Sigmoid colon (tissue), 7 donors: ENCODE measurements around the gene KIAA0513. TPM values are rescaled to one million over a fixed set of nuclear protein-coding genes. Genes with fewer than 3 reads are reported as not detected.

Source experiments
- DNase-seq: peaks from one replicate; pipeline ENCODE4 v3.0.0-alpha.2; 2019
- H3K27ac ChIP-seq, 4 donors: fragments of 200-600 bp; sonication (generic); one replicate each; pipeline ENCODE4 v1.5.1; 2016 to 2019; ENCODE audit warnings: mild to moderate bottlenecking in 1 of 4
- H3K27me3 ChIP-seq, 3 donors: fragments of 200-600 bp; sonication (generic); one replicate each; pipeline ENCODE4 v1.5.1; 2019; ENCODE audit warnings: mild to moderate bottlenecking in 1 of 3
- H3K36me3 ChIP-seq, 4 donors: fragments of 200-600 bp; sonication (generic); one replicate each; pipeline ENCODE4 v1.5.1; 2016 to 2019
- H3K4me1 ChIP-seq, 4 donors: fragments of 200-600 bp; sonication (generic); one replicate each; pipeline ENCODE4 v1.5.1; 2017 to 2019
- H3K4me3 ChIP-seq, 4 donors: fragments of 200-600 bp; sonication (generic); one replicate each; pipeline ENCODE4 v1.5.1; 2017 to 2019; ENCODE audit warnings: mild to moderate bottlenecking in 2 of 4, moderate library complexity in 1 of 4
- H3K9me3 ChIP-seq, 4 donors: fragments of 200-600 bp in 3 of 4; sonication (generic) in 3 of 4; one replicate each; pipeline versions ENCODE4 v1.5.1 to v1.6.1; 2013 to 2019
- EP300 ChIP-seq, 4 donors: sonication (generic); formaldehyde crosslinking; IDR thresholded peaks; one replicate each; pipeline ENCODE4 v1.6.1; 2017; ENCODE audit warnings: antibody characterized with exemption in 4 of 4
- POLR2A ChIP-seq, 2 donors: fragments of 450-650 bp; IDR thresholded peaks; one replicate each; pipeline ENCODE4 v1.6.1; 2016; ENCODE audit warnings: antibody characterized with exemption in 2 of 2, mild to moderate bottlenecking in 2 of 2, moderate library complexity in 2 of 2
- POLR2AphosphoS5 ChIP-seq, 4 donors: sonication (generic); formaldehyde crosslinking; IDR thresholded peaks; one replicate each; pipeline ENCODE4 v1.6.1; 2017; ENCODE audit warnings: antibody characterized with exemption in 4 of 4
- WGBS, 2 donors: extraction: QIAGEN DNeasy Blood & Tissue Kit; methylation state at CpG; one replicate each; pipeline ENCODE4 v1.1.7; 2013; 5-methylcytosine and 5-hydroxymethylcytosine counted together
- intact Hi-C: fragments of 100-400 bp; cut with DNase I; formaldehyde crosslinking; loops from one replicate; pipeline ENCODE4 v1.15.1; 2023
- polyA plus RNA-seq, 3 donors: library from polyadenylated mRNA; stranded (reverse); fragments of 200-250 nt; gene quantifications; one replicate each; pipeline ENCODE4 v1.2.3, GENCODE V29; 2013
- total RNA-seq, 4 donors: library from RNA; depleted of rRNA; stranded (reverse); fragments of >200 nt; gene quantifications; one replicate each; pipeline ENCODE4 v1.1.0, GENCODE V29; 2016
- TF ChIP-seq, protein P1 (sequence below), 4 experiments: fragments of 450-650 bp in 3 of 4; fragments of 200-600 bp in 1 of 4; IDR thresholded peaks; one replicate each; pipeline ENCODE4 v1.5.1; 2016 to 2019; ENCODE audit warnings: antibody characterized with exemption in 4 of 4, mild to moderate bottlenecking in 3 of 4, moderate library complexity in 2 of 4
- donor health status: healthy with polysubstance abuse.
- donor health status: Bipolar disorder and iron deficiency.
- donor health status: healthy.

KIAA0513 gene
- total and polyA plus RNA-seq, 7 donors, result 8.4 to 40.2 (median 18.6) TPM

DNA sequence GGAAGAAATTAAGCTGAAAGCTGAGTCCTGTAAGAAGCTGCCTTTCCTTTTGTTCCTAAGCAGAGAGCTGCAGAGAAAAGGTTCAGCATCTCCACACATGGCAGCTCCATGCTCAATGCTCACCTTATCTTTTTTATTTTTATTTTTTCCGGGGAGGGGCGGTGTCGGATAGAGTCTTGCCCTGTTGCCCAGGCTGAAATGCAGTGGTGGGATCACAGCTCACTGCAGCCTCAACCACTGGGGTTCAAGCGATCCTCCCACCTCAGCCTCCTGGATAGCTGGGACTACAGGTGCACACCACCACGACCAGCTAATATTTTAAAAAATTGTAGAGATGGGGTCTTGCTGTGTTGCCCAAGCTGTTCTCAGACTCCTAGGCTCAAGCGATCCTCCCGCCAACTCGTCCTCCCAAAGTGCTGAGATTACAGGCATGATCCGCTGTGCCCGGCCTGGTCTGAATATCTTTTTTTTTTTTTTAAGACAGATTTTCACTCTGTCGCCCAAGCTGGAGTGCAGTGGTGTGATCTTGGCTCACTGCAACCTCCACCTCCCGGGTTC is 112.9 kb downstream of the KIAA0513 start:
- H3K4me3 ChIP-seq, result no peak overlapping the region
- TF ChIP-seq, protein P1, sequence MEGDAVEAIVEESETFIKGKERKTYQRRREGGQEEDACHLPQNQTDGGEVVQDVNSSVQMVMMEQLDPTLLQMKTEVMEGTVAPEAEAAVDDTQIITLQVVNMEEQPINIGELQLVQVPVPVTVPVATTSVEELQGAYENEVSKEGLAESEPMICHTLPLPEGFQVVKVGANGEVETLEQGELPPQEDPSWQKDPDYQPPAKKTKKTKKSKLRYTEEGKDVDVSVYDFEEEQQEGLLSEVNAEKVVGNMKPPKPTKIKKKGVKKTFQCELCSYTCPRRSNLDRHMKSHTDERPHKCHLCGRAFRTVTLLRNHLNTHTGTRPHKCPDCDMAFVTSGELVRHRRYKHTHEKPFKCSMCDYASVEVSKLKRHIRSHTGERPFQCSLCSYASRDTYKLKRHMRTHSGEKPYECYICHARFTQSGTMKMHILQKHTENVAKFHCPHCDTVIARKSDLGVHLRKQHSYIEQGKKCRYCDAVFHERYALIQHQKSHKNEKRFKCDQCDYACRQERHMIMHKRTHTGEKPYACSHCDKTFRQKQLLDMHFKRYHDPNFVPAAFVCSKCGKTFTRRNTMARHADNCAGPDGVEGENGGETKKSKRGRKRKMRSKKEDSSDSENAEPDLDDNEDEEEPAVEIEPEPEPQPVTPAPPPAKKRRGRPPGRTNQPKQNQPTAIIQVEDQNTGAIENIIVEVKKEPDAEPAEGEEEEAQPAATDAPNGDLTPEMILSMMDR (IDR thresholded peaks at IDR 0.05), result no peak
- TF ChIP-seq EP300 (IDR thresholded peaks at IDR 0.05), result no peak
- TF ChIP-seq POLR2AphosphoS5 (IDR thresholded peaks at IDR 0.05), result no peak
- no peak for TF ChIP-seq POLR2A (IDR thresholded peaks at IDR 0.05)
- H3K36me3 ChIP-seq, result no peaks in the 10 kb centered on the region
- no peak overlapping the region for H3K27ac ChIP-seq
- no peaks in the 10 kb centered on the region for H3K27me3 ChIP-seq
- H3K4me1 ChIP-seq, result peaks cover 0 to 31% (median 29%) of the 10 kb centered on the region in 4 donors
- H3K9me3 ChIP-seq, result no peaks in the 10 kb centered on the region
- 80 to 94% methylated on average over 12 of the region's 12 CpGs for WGBS, 2 donors
- DNase-seq, result no peak
- intact Hi-C loops, result no loop called here

DNA sequence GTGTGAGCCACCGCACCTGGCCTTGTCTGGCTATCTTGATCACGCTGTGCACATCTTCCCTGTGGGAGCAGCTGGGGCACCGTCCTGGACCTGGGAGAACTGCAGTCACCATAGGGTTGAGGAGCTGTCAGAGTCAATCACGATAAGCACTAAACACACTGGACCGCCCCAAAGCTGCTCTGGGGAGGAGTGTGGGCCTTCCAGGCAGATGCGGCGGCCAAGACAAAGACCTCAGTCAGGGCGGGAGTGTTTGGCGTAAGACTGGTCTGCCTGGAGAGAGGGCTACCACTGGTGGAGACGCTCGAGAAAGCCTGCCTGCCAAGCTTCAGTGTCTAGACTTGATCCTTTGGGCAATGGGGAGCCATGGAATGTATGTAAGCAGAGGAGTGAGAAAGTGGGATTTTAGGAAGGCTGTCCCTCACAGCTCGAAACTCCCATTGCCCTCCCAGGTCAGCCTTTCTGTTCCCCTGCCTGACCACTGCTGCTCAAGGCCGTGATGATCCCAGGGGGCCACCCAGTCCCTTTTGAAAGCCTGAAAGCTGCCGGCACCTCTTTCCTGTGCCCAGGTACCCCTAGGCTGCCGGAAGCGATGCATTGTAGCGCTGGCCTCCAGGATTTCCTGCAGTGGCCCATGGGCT is 114.0 kb downstream of the KIAA0513 start:
- Histone ChIP-seq H3K27ac (no peak overlapping the region), H3K36me3 (no peaks in the 10 kb centered on the region), H3K27me3 (no peaks in the 10 kb centered on the region), H3K4me1 (peaks cover 0 to 27% (median 19%) of the 10 kb centered on the region in 4 donors), H3K4me3 (no peak overlapping the region), H3K9me3 (no peaks in the 10 kb centered on the region)
- intact Hi-C loops, result no loop called here
- no peak for DNase-seq
- no peak for TF ChIP-seq POLR2A (IDR thresholded peaks at IDR 0.05)
- TF ChIP-seq, protein P1 (IDR thresholded peaks at IDR 0.05), result no peak
- no peak for TF ChIP-seq POLR2AphosphoS5 (IDR thresholded peaks at IDR 0.05)
- TF ChIP-seq EP300 (IDR thresholded peaks at IDR 0.05), result no peak
- WGBS, 2 donors, result 84 to 87% methylated on average over 17 of the region's 17 CpGs

DNA sequence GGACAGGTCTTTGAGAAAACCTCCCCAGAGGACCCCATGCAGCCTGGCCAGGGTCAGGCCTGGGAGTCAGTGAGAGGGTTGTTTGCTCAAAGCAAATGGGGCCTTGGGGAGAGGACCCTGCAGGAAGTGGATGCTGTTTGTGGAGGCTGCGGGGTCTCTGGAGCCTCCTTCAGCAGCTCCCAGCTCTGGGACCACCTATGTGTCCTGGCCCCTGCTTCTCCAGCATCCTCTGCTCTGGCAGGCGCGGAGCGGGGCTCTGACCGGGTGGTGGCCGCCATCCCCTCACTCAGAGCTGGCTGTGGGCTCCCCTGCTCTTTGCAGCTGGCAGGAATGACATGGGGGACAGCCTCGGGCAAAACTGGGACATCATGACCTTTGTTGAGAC is 114.5 kb downstream of the KIAA0513 start:
- DNase-seq, result no peak
- H3K4me1 ChIP-seq, result peaks cover 0 to 27% (median 14%) of the 10 kb centered on the region in 4 donors
- 91 to 92% methylated on average over 7 of the region's 7 CpGs for WGBS, 2 donors
- H3K36me3 ChIP-seq, result no peaks in the 10 kb centered on the region
- H3K27me3 ChIP-seq, result no peaks in the 10 kb centered on the region
- H3K27ac ChIP-seq, result no peak overlapping the region
- H3K9me3 ChIP-seq, result no peaks in the 10 kb centered on the region
- intact Hi-C loops, result no loop called here
- TF ChIP-seq, protein P1 (IDR thresholded peaks at IDR 0.05), result no peak
- no peak for TF ChIP-seq EP300 (IDR thresholded peaks at IDR 0.05)
- TF ChIP-seq POLR2A (IDR thresholded peaks at IDR 0.05), result no peak
- TF ChIP-seq POLR2AphosphoS5 (IDR thresholded peaks at IDR 0.05), result no peak
- no peak overlapping the region for H3K4me3 ChIP-seq

DNA sequence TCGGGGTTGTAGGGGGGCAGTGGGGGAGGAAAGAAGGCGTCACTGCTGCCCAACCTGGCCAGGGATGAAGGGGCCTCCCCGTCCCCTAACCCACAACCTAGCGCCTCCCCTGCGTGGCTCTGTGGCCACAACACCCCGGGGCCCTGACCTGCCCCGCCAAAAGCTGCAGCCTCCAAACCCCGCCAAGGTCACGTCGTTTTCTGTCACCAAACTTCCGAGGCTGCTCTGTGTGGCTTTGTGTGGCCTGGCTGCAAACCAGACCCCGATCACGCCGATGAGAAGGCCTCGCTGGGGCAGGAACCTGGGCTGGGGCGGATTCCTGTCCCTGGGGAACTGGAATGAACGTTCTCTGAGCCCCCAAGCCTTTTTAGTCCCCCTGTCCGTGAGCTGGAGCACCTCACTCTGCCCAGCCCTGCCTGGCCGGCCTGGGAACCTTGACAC is 115.2 kb downstream of the KIAA0513 start:
- no peak for DNase-seq
- WGBS, 2 donors, result 75 to 81% methylated on average over 19 of the region's 19 CpGs
- H3K9me3 ChIP-seq, result no peaks in the 10 kb centered on the region
- H3K36me3 ChIP-seq, result no peaks in the 10 kb centered on the region
- no peak overlapping the region for H3K4me3 ChIP-seq
- no peak overlapping the region for H3K27ac ChIP-seq
- no peaks in the 10 kb centered on the region for H3K27me3 ChIP-seq
- intact Hi-C loops, result no loop called here
- no peak for TF ChIP-seq POLR2AphosphoS5 (IDR thresholded peaks at IDR 0.05)
- peaks cover 0 to 20% (median 10%) of the 10 kb centered on the region in 4 donors for H3K4me1 ChIP-seq

Other genes with a start within 250 kb of the KIAA0513 start
- gene CRISPLD2, start 207.8 kb upstream of the KIAA0513 start, total RNA-seq, result 100 to 1,000 TPM; 140 to 545 (median 260) TPM
- gene CRISPLD2, start 207.8 kb upstream of the KIAA0513 start, polyA plus RNA-seq, result 10 to 100 TPM in 1 of 3 donors, 1 to 10 TPM in 2; 3.0 to 27.3 (median 6.0) TPM
- 10 to 100 TPM; 56.2 to 69.5 (median 63.7) TPM for gene ZDHHC7, start 16.3 kb upstream of the KIAA0513 start, total RNA-seq
- gene ZDHHC7, start 16.3 kb upstream of the KIAA0513 start, polyA plus RNA-seq, result 10 to 100 TPM; 20.8 to 40.1 (median 22.2) TPM
- gene CIBAR2, start 84.7 kb downstream of the KIAA0513 start, total RNA-seq, result not detected
- not detected for gene CIBAR2, start 84.7 kb downstream of the KIAA0513 start, polyA plus RNA-seq